SHP77 (cell line): ENCODE data around the gene ATAD3A.
"Not testable (repeated sequence)": the region's sequence is repeated elsewhere in the genome, so short reads cannot be mapped to it uniquely, and the experiment has no call there.

Experiments used
- DNase-seq, 2 experiments: peaks; one replicate each; lab custom pipeline; 2025; lab: John Stamatoyannopoulos, UW

ATAD3A gene

DNA sequence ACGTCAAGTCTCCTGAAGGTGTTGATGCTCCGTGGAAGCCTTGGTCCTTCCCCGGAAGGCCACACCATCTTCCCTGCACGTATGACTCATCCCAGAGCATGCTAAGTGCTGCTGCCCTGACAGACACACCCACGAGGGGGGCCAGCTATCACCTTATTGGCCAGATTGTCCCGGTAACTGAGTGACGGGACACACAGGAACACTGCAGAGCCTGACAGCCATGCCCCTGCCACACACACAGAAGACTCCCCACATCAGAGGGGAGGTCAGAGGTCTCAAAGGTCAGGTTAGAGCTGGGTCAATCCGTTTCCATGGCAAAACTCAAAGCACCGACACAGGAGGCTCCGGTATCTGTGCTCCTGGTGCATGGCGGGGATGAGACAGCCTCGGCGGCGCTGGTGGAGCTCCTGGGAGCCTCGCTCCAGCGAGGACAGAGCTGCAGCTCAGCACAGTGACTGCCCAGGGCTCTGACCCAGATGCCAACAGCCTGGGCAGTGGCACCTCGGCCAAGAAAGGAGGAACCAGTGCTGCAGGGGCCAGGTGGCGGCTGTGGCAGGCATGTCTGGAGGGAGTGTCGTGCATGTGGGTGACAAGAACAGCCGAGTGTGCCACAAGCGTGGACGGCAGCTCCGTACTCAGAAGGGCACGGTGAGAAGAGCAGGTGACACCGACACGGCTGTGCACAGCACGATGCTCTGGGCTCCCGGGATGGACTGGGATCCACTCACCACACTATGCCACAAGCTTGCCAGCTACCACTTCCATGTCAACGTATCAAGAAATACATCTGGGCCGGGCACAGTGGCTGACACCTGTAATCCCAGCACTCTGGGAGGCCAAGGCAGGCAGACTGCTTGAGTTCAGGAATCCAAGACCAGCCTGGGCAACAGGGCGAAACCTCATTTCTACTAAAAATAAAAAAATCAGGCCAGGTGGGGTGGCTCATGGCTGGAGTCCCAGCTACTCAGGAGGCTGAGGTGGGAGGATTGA is 43.3 kb downstream of the ATAD3A start:
- no peak for DNase-seq

DNA sequence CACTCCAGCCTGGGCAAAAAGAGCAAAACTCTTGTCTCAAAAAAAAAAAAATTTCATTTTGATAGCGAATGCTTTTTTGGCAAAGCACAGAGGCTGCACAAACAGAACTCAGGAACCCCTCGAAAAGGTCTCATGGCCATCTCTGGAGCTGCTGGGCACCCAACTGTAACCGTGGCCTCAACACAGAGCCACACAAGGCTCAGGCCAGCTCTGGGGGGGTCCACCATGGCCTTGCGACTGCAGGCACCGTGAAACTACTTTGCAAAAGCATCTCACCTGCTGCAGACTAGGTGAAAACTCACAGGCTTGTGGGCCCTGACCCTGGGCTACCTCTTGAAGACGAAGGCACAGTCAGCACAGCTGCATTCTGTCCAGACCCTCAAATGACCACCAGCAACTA is 44.5 kb downstream of the ATAD3A start:
- DNase-seq, result no peak

DNA sequence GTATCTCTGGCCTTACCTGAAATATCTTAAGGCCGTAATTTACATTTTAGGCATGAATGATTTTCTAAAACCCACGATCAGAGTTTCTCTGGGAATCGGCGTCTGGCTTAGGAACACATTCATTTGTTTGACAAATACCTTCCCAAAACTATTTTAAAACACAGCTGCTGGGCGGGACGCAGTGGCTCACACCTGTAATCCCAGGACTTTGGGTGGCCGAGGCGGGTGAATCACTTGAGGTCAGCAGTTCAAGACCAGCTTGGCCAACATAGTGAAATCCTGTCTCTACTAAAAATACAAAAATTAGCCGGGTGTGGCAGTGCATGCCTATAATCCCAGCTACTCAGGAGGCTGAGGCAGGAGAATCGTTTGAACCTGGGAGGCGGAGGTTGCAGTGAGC is 45.0 kb downstream of the ATAD3A start:
- not testable (repeated sequence) for DNase-seq

DNA sequence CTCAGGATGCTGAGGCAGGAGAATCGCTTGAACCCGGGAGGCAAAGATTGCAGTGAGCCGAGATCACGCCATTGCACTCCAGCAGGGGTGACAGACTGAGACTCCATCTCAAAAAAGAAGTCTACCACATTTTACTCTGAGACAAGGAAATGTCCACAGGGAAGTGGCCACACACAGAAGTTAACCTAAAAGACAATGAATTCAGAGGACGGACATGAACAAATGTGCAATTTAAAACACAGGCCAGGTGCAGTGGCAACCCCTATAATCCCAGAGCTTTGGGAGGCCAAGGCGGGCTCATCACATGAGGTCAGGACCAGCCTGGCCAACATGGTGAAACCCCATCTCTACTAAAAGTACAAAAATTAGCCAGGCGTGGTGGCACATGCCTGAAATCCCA is 45.7 kb downstream of the ATAD3A start:
- not testable (repeated sequence) for DNase-seq

DNA sequence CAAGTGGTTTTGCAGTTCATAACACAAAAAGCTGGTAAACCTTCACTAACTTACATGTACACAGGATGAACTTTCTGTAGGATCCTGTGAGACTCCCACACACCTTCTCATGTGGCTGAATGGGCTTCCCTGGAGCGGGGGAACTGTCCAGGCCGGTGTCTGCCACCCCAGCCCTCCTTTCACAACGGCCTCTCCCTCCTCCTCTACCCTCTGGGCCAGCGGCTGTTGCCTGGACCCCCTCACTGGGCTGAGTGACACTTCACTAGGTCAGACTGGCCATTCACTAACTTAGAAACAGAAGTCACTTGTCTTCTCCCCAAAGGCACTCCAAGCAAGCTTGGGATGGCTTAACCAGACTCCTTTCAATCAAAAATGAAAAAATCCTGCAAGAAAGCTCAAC is 46.6 kb downstream of the ATAD3A start:
- no peak for DNase-seq

DNA sequence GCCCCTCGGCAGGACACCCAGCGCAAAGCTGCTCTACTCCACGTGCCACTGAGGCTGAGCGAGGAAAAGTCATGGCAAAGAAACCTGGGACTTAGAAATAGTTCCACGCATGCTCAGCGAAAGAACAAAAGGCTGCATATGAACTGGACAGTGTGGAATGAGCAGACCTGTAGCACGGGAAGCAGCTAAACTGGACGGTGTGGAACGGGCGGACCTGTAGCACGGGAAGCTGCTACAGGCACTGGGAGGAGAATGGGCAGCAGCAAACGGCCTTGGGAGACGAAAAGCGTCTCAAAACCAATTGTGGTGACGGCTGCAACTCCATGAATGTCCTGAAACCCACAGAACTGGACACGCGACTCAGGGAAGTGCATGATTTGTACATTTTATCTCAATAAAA is 47.1 kb downstream of the ATAD3A start:
- no peak for DNase-seq

DNA sequence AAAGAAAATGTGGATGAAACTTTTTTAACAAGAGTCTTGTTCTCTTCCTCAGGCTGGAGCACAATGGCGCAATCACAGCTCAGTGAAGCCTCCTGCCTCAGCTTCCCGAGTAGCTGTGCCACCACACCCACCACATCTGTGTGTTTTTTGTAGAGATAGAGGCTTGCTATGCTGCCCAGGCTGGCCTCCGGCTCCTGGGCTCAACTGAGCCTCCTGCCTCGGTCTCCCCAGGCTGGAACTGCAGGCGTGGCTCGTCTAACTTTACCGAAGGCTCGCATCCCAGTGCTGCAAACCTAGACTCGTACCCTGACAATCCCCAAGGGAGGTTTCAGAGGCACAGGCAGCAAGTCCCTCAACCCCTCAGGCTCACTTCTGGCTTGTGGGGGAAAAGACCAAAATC is 48.2 kb downstream of the ATAD3A start:
- no peak for DNase-seq

DNA sequence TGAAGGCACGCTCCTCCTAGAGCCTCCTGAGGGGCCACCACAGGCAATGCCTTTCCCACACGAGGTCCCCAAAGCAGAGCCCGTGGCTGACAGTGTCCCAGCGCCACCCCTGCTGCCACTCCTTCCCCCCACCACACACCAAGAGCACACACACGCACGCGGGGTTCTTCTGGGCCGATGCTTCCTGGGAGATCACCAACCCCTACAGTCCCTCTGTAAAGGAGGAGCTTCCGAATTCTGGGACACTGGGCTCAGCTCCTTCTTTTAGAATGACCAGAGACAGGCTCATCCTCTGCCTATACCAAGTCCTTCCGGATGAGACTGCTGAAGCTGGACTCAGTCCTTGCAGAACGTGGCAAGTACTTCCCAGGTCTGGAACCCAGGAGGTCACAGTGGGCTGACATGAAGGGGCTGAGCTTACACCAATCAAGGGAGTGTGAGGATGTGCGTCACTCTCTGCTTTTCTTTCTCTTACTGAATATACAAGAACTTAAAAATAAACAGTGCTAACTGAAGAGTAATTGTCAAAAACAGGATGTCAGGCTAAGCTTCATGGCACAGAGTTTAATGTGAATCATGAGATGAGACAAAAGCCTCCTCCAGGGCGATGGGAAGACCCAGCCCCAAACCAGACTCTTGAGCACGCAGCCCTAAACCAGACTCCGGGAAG is 50.0 kb downstream of the ATAD3A start:
- no peak for DNase-seq

DNA sequence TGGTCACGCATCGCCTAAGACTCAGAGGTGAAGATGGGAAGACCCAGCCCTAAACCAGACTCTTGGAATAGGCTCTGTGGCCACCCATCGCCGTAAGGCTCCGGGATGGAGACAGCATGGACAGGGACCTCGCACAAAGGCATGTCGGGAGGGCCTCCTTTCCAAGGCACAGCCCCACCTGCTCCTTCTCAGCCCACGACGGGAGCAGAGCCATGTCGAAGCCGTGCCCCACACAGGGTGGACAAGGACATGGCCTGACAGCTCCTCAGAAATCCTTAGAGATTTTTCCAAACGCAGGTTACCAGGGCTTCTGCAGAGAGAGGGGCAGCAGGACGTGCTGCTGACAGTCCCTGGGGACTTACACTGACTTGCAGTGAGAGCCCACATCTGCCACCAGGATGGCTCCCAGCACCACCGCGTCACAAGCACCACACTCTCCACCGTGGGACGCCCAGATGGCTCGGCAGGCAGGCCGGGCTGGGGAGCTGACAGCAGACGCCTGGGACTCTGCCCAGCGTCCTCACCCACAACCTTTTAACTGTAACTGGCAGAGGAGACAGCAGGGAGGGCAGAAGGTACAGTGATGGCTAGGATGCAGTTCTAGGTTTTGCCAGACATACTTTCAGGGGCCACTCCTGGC is 50.7 kb downstream of the ATAD3A start:
- no peak for DNase-seq

DNA sequence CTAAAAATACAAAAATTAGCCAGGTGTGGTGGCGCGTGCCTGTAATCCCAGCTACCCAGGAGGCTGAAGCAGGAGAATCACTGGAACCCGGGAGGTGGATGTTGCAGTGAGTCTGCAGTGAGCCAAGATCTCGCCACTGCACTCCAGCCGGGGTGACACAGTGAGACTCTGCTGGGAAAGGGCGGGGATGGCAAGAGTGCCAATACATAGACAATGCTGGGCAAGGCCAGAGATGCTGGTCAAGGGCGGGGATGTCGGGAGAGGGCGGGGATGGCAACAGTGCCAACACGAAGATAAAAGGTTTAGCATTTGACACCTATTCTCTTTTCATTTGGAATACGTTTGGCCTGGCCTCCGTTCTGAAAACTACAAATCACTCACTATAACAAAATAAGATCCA is 51.7 kb downstream of the ATAD3A start:
- no peak for DNase-seq

DNA sequence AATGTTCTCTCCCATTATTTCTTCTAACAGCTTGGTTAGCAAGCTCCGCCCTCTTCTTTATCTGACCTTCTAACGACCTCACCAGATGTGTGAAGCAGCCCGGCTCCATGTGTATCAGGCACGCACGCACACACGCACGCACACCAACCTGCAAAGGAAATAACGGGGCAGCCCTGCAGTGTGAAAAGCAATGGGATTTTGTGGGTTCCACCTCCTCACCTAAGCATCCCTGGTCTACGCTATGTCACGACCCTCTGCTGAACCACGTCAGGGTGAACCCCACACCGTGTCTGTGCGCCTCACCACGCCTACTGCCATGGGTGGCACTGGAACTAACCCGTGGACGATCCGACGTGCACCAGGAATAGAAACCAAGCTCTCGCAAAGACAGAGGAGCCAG is 52.3 kb downstream of the ATAD3A start:
- no peak for DNase-seq

DNA sequence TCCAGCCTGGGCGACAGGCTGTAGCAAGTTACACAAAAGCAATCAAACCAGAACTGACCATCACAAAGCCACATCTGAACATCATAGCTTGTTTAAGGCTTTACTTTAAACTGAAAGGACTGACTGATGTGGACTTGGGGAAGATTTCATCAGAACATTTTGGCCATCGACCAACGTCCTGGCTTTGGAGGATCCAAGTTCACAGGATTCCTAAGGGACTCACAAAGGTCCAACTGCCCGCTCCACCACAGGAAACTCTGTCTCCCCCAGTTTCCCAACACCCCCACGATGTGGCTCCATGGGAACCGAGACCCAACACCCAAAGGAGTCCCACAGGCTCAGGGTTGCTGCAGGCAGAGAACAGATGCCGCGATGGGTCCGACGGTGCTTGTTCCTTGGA is 53.4 kb downstream of the ATAD3A start:
- DNase-seq, result no peak

DNA sequence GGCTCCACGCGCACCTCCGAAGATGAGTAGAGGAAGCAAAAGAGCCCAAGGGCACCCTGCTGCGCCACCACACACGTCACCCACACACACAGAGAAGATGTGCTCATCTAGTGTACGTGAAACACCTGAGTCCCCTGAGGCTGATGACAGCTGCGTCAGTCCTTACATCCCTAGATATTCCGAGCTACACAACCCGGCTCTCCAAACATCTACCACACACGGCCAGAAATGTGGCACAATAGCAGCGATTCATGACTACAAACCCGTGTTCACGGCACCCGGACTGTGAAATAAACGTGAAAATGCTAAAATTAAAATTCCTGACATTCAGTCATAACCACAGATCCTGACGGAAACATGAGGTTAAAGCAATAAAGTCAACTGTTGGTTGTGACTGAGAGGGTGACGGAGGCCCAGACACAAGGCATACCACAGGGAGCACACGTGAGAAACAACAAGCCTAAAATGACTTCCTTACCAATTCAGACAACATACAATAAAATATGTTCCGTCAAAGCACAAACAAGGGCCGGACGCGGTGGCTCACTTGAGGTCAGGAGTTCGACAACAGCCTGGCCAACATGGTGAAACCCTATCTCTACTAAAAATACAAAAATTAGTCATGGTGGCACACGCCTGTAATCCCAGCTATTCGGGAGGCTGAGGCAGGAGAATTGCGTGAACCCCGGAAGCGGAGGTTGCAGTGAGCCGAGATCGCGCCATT is 55.4 kb downstream of the ATAD3A start:
- no peak for DNase-seq

DNA sequence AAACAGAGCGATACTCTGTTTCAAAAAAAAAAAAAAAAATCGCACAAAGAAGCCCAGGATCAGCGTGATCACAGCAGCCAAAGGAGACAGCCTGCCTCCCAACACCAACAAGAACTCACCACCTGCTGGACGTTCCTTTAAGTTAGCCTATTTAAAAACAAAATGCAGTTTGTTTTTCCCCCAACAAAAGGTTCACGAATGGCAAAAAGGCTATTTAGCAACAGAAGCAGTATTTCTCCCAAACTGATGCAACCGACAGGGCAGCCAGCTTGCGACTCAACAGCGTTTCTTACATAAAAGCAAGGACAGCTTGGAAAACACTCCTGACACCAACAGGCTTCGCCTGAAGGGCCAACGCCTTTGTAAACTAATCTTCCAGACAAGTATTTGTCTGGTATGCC is 55.9 kb downstream of the ATAD3A start:
- DNase-seq, result no peak

DNA sequence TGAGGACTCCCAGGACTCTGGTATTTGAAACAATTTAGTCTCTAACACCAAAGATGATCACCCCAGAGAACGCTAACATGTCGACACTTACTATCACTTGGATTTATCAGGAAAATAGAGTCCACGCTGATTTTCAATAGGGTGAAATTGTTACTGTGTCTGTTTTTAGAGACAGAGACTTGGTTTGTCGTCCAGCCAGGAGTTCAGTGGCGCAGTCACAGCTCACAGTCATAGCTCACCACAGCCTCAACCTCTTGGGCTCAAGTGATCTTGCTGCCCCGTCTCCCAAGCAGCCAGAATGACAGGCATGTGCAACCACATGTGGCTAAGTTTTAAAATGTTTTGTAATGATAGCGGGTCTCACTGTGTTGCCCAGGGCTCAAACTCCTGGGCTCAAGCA is 57.4 kb downstream of the ATAD3A start:
- no peak for DNase-seq

DNA sequence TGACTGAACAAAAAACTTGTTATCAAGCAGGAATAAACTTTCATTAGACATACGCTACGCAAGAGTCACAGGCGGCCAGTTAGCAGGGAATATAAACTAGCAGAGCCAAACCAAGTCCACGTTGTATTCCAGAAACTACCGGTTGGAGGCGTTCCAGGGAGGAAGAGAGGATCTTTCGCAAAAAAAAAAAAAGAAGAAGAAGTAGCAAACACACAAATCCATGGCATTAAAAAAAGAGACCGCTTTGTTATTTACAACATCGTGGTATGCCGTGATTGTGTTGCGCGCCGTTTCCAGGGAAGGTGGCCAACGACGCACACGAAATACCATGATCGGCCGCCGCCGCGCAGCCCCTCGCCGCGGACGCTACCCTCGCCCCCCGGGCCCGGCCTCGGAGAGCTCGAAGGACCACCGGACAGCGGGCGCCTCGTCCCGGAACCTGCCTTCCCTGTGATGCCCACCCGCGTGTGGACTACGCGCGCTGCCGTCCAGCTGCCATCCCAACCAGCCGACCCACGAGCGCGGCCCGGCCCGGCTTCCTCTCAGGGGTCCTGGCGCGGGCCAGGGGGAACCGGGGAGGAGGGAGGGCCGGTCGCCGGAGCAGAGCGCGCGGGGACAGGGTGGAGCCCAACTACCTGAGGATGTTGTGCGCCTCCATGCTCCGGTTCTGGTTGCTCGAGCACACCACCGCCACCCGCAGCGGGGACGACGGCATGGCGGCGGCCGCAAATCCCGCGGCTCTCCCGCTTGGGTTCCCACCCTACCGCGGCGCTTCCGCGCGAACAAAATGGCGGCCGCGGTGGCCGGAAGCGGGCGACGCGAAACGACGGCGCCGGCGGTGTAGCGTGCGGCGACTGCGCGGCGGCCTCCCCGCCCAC is 62.1 kb downstream of the ATAD3A start:
- peak; percentile 27 to 66 for DNase-seq

DNA sequence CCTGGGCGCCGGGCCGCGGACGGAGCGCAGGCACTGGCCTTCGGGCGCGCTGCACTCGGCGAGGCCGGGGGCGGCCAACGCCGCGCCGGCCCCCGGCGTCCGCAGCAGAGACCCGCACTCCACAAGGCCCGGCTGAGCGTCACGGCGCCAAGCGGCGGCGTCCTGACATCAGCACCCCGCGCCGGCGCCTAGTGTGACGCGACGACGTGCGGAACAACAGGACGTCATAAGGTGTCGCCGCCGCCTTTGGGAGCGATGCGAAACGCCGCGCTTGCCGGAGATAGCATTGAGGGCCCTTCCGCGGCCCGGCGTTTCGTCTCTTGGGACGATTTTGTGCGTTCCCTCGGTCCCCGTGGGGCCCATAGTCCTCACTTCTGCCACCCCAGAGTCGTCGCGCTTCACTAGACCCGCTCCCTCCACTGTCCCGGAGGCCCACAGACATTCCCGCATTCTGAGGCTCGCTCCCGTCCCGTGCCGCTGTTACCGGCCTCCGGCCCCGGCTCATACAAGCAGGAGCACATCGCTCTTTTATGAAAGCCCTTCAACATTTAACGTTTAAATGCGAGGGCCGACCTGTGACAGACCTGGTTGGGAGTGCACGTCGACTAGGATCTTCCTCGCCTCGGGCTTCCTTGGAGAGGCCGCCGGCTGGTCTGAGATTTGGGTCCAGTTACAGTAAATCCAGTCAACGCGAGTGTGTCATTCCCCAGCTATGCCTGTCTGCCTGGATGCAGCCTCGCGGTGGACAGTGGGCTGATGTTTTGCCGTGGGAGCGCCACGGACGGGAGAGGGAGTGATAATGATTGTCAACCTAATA is 63.0 kb downstream of the ATAD3A start, which contains the start of gene SSU72:
SSU72 (minus strand) TSS at position 143 of the 817 bp plus-strand sequence. CDS start 306 bp downstream, outside the sequence.
- DNase-seq, result peak; percentile 82 to 83

DNA sequence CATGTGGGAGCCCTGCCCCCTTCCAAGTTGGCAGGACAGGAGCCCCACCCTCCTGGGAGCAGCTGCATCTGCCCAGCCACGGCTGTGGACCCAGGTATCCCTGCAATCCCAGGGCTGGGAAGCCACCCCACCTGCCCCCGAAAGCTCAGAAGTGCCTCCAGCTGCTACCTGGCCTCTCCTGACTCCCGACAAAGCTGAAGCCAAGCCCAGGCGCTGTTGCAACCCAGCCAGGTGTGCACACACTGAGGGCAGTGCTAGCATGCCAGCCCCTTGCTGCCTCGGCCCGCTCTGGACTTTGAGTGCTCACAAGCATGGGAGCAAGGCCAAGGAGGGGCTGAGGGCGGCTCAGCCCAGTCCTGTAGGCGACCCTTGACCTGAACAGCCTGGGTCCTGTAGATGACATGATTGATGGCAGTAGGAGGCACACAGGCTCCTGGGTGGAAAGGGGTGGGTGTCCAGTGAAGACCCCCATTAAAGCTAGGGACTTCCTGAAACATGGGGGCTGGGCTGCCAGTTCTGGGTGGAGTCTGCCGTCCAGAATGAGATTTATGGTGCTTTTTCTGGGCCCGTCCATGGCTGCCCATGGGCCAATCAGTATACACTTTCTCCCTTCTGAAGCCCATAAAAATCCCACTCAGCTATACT is 65.5 kb downstream of the ATAD3A start:
- peak in 1 of 2 experiments; percentile 70 for DNase-seq

DNA sequence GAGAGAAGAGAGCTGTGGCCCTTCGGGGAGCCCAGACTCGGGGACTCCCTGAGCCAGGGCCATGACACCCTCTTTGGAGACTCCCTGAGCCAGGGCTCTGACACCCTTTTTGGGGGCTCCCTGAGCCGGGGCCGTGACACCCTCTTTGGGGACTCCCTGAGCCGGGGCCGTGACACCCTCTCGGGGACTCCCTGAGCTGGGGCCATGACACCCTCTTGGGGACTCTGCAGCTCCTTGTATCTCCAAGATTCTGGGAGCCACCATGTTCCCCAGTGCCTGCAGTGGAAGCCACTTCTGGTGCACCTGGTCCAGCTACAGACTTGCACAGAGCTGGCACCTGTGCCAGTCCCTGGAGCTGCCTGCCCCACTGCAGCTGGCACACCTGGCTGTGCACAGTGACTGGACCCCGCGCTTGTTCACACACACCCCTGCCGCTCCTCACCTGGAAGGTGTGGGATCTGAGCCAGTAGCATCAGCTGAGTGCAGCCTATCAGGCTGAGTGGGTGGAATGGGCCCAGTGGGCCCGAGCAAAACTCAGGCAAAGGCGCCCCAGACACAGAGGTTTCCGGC is 66.5 kb downstream of the ATAD3A start:
- no peak for DNase-seq
